H1 (cell line): ENCODE data around the gene IL9.

Experiments
- TAF1 ChIP-seq: IDR thresholded peaks from 2 replicates; pipeline ENCODE4 v1.6.1; 2011; ENCODE audit warnings: mild to moderate bottlenecking, low read depth, low read length
- YY1 ChIP-seq: IDR thresholded peaks from 2 replicates; pipeline ENCODE4 v1.6.1; 2011; ENCODE audit warnings: low read depth, mild to moderate bottlenecking, low read length

DNA sequence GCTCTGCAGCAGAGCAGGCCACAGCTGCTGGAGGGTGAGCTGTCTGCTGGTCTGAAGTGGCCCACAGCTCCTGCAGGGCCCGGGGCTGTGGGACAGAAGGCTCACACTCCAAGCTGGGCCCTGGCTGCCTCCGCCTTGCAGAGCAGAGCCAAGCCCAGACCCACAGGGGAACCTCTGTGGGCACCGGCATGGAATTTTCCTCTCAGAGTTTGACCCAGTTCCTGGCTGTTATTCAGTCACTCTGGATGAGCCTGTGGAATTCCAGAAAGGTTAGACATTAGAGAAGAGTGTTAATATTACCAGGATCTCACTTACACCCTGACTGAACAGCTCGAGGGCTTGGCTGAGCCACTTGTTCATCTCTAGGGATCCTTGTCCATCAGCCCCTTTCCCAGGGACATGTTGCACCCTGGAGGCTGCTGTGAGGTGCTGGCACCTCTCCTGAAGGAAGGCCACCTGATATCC is 17.5 kb downstream of the IL9 start:
- TF ChIP-seq TAF1: no peak
- no peak for TF ChIP-seq YY1
